ENCODE results near the gene AGAP3. TPM values are rescaled to one million over a fixed set of nuclear protein-coding genes. Genes with fewer than 3 reads are reported as not detected.

The AGAP3 gene
- total and polyA plus RNA-seq, 2 of the 4 experiments (the other 2 are of a cell fraction) = 35.3 to 93.9 TPM

GRCh38 chr7:151143261-151144015, 57.2 kb downstream of the AGAP3 start:
- intact Hi-C loops (cut with micrococcal nuclease) (no loop called here), dilution Hi-C loops (cut with HindIII; ENCODE audit: low sequenced_read_pairs, unreplicated experiment) (no loop called here), in situ Hi-C loops (cut with MboI; ENCODE audit: low sequenced_read_pairs) (no loop called here)
- H3K23ac ChIP-seq (ENCODE audit: low read depth, low read length) = no peak overlapping the region
- CTCF ChIA-PET = no interaction called here
- H2BK5ac ChIP-seq (ENCODE audit: low read depth, low read length, poor library complexity, severe bottlenecking) = no peak overlapping the region
- no peak overlapping the region for H2AK5ac ChIP-seq (ENCODE audit: low read depth, low read length)
- H3K27me3 ChIP-seq (ENCODE audit: control insufficient read depth, insufficient read depth, low read length) = peaks cover 3% of the 10 kb centered on the region; the same call in 1 of the 2 replicates
- 78% methylated on average over 10 of the region's 25 CpGs; no CpG with 5 or more reads in 1 of the 2 experiments for WGBS, 2 experiments (ENCODE audit: extremely low coverage in 2 of 2, insufficient read length in 1 of 2)
- no TSS peak for BruUV-seq (replicated peaks)
- POLR2A ChIA-PET (ENCODE audit: unreplicated experiment) = no interaction called here
- H3K36me3 ChIP-seq (ENCODE audit: control insufficient read depth, insufficient read depth, low read length) = peaks cover 50% of the 10 kb centered on the region
- no peak overlapping the region for H2BK20ac ChIP-seq (ENCODE audit: low read depth, low read length)
- no peak for TF ChIP-seq FOS (IDR thresholded peaks at IDR 0.05; ENCODE audit: low read depth, low read length)
- TF ChIP-seq RAD21 (IDR thresholded peaks at IDR 0.05; ENCODE audit: low read length) = no peak
- no peak for TF ChIP-seq MXI1 (IDR thresholded peaks at IDR 0.05; ENCODE audit: borderline replicate concordance, low read depth, low read length)
- no peak for TF ChIP-seq ELK1 (IDR thresholded peaks at IDR 0.05; ENCODE audit: borderline replicate concordance, low read depth, low read length)
- TF ChIP-seq RCOR1 (IDR thresholded peaks at IDR 0.05; ENCODE audit: insufficient replicate concordance, low read length) = no peak
- no peak for TF ChIP-seq MAZ (IDR thresholded peaks at IDR 0.05; ENCODE audit: borderline replicate concordance, low read depth, low read length)
- TF ChIP-seq CTCF (conservative IDR thresholded peaks at IDR 0.05; ENCODE audit: low read depth, low read length) = no peak
- TF ChIP-seq NFE2L2 (IDR thresholded peaks at IDR 0.05; ENCODE audit: low read depth, low read length) = no peak
- no peak for TF ChIP-seq BHLHE40 (IDR thresholded peaks at IDR 0.05; ENCODE audit: low read depth, low read length)
- TF ChIP-seq RFX5 (IDR thresholded peaks at IDR 0.05; ENCODE audit: low read depth, low read length) = no peak
- TF ChIP-seq MAFK (IDR thresholded peaks at IDR 0.05; ENCODE audit: low read depth, low read length) = no peak
- no peak for TF ChIP-seq CEBPB (IDR thresholded peaks at IDR 0.05; ENCODE audit: low read depth, low read length)
- TF ChIP-seq CHD1 (IDR thresholded peaks at IDR 0.05; ENCODE audit: low read depth, low read length) = no peak
- no peak for TF ChIP-seq USF2 (IDR thresholded peaks at IDR 0.05; ENCODE audit: low read depth, low read length)
- TF ChIP-seq POLR2A (IDR thresholded peaks at IDR 0.05; ENCODE audit: low read depth, low read length) = no peak
- TF ChIP-seq SMC3 (IDR thresholded peaks at IDR 0.05; ENCODE audit: low read depth, low read length) = no peak
- no peak overlapping the region for H3K27ac ChIP-seq (ENCODE audit: insufficient read depth, low read length)
- no peak overlapping the region for H3K4me2 ChIP-seq (ENCODE audit: low read depth, low read length)
- no peak overlapping the region for H3K9ac ChIP-seq (ENCODE audit: low read depth, low read length)
- no peaks in the 10 kb centered on the region for H3K79me1 ChIP-seq (ENCODE audit: low read depth in 1 of 2, low read length in 2 of 2)
- H3K56ac ChIP-seq (ENCODE audit: extremely low read depth, insufficient read depth, low read length) = no peak overlapping the region
- H4K20me1 ChIP-seq (ENCODE audit: insufficient read depth, low read length) = peaks cover 3% of the 10 kb centered on the region
- no peak for DNase-seq
- no peak overlapping the region for H4K5ac ChIP-seq (ENCODE audit: low read depth, low read length)
- no peaks in the 10 kb centered on the region for H3K9me3 ChIP-seq (ENCODE audit: control insufficient read depth, insufficient read depth, low read length)
- peak overlapping the region; percentile 1 for H2AFZ ChIP-seq (replicated peaks; ENCODE audit: low read length, poor library complexity)
- H3K9me1 ChIP-seq (ENCODE audit: insufficient read depth, low read length) = 0 out of 2 replicates have a peak, but pooled peaks cover 3% of the 10 kb centered on the region
- no peak for ATAC-seq (ENCODE audit: low read depth)
- H2AK9ac ChIP-seq (replicated peaks; ENCODE audit: low read depth, low read length, poor library complexity) = no peak overlapping the region
- no peak overlapping the region for H2BK120ac ChIP-seq (ENCODE audit: low read depth, low read length)
- no peak overlapping the region for H3K18ac ChIP-seq (ENCODE audit: low read depth, low read length)
- no peak overlapping the region for H3K4ac ChIP-seq (ENCODE audit: low read depth, low read length)
- no peaks in the 10 kb centered on the region for H3K4me1 ChIP-seq (ENCODE audit: control insufficient read depth, insufficient read depth, low read length)
- H4K91ac ChIP-seq (ENCODE audit: insufficient read depth, low read depth, low read length) = no peak overlapping the region
- no peak overlapping the region for H4K8ac ChIP-seq (ENCODE audit: low read depth in 2 of 2, low read length in 2 of 2)
- H2BK15ac ChIP-seq (ENCODE audit: low read depth, low read length) = no peak overlapping the region
- H3K4me3 ChIP-seq (ENCODE audit: insufficient read depth, low read depth, low read length) = no peak overlapping the region
- no peak overlapping the region for H3K14ac ChIP-seq (replicated peaks; ENCODE audit: low read depth, low read length)
